ENCODE results near the gene SPACA5. TPM values are rescaled to one million over a fixed set of nuclear protein-coding genes. Genes with fewer than 3 reads are reported as not detected.

The SPACA5 gene
- total RNA-seq, 1 donor from 2014 or later, result not detected

- H3K27me3 Mint-ChIP-seq (ENCODE audit: low read depth), result no peaks in the 10 kb centered on the region
- H3K36me3 Mint-ChIP-seq, result peaks cover 52% of the 10 kb centered on the region
- H3K9me3 Mint-ChIP-seq, result peaks cover 52% of the 10 kb centered on the region
- no peaks in the 10 kb centered on the region for H3K4me1 Mint-ChIP-seq
- no peak overlapping the region for H3K4me3 Mint-ChIP-seq
- no peak overlapping the region for H3K27ac Mint-ChIP-seq
- no peak for DNase-seq (ENCODE audit: low spot score in 2 of 2, unreplicated experiment in 2 of 2)
- TF ChIP-seq, protein P1, sequence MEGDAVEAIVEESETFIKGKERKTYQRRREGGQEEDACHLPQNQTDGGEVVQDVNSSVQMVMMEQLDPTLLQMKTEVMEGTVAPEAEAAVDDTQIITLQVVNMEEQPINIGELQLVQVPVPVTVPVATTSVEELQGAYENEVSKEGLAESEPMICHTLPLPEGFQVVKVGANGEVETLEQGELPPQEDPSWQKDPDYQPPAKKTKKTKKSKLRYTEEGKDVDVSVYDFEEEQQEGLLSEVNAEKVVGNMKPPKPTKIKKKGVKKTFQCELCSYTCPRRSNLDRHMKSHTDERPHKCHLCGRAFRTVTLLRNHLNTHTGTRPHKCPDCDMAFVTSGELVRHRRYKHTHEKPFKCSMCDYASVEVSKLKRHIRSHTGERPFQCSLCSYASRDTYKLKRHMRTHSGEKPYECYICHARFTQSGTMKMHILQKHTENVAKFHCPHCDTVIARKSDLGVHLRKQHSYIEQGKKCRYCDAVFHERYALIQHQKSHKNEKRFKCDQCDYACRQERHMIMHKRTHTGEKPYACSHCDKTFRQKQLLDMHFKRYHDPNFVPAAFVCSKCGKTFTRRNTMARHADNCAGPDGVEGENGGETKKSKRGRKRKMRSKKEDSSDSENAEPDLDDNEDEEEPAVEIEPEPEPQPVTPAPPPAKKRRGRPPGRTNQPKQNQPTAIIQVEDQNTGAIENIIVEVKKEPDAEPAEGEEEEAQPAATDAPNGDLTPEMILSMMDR (IDR thresholded peaks at IDR 0.05; ENCODE audit: unreplicated experiment), result no peak
Observed at GRCh38 chrX:48058621-48059295, 52.0 kb downstream of the SPACA5 start.

- TF ChIP-seq, protein P1 (IDR thresholded peaks at IDR 0.05; ENCODE audit: unreplicated experiment), result no peak
- no peaks in the 10 kb centered on the region for H3K4me1 Mint-ChIP-seq
- no peak overlapping the region for H3K4me3 Mint-ChIP-seq
- DNase-seq (ENCODE audit: low spot score in 2 of 2, unreplicated experiment in 2 of 2), result no peak
- H3K9me3 Mint-ChIP-seq, result peaks cover 52% of the 10 kb centered on the region
- peaks cover 52% of the 10 kb centered on the region for H3K36me3 Mint-ChIP-seq
- no peaks in the 10 kb centered on the region for H3K27me3 Mint-ChIP-seq (ENCODE audit: low read depth)
- no peak overlapping the region for H3K27ac Mint-ChIP-seq
Observed at GRCh38 chrX:48059296-48059639, 52.5 kb downstream of the SPACA5 start.

Other genes starting within 250 kb of the SPACA5 start
- gene ZNF81, start 170.1 kb upstream of the SPACA5 start, total RNA-seq, result 10.7 to 13.5 TPM (median 12.5 TPM) in 3 replicates
- gene ZNF182, start 3.0 kb upstream of the SPACA5 start, total RNA-seq, result 7.9 to 8.5 TPM (median 7.9 TPM) in 3 replicates
- gene ZNF630, start 64.7 kb downstream of the SPACA5 start, total RNA-seq, result 5.3 to 6.6 TPM (median 5.8 TPM) in 3 replicates
- not detected in 3 replicates for gene SPACA5B, start 123.6 kb downstream of the SPACA5 start, total RNA-seq
- gene SSX5, start 189.8 kb downstream of the SPACA5 start, total RNA-seq, result not detected in 3 replicates
- not detected in 3 replicates for gene SSX1, start 248.4 kb downstream of the SPACA5 start, total RNA-seq